Stimulated activated naive CD8-positive, alpha-beta T cell treated with anti-CD3 and anti-CD28 coated beads, Interleukin-15, Interleukin-2, amounts not matched to agents 100 U/mL and 50 U/mL, for 24 hours (primary cell): ENCODE data around the gene MDC1.

Experiments used
- ATAC-seq: fragments of 150-1000 bp; cut with Tn5 transposase; one replicate; pipeline ENCODE4 v1.10.0; 2021
- DNase-seq: peaks from one replicate; pipeline ENCODE4 v3.0.0; 2021

MDC1 gene

GRCh38 chr6:30748851-30749540 is 31.9 kb upstream of the MDC1 start:
- DNase-seq: no peak
- ATAC-seq: no peak

GRCh38 chr6:30747902-30748769 is 31.1 kb upstream of the MDC1 start:
- DNase-seq (no peak), ATAC-seq (no peak)

GRCh38 chr6:30747300-30747687 is 30.2 kb upstream of the MDC1 start:
- no peak for DNase-seq
- no peak for ATAC-seq

- DNase-seq: peak; percentile 91
- peak; percentile 38 for ATAC-seq
Observed at GRCh38 chr6:30744054-30744805, 27.1 kb upstream of the MDC1 start, which contains the start of gene IER3. TSS of gene IER3 (minus strand) at chr6:30744547. CDS start at chr6:30744518, 29 bp downstream.

GRCh38 chr6:30743099-30744053 is 26.3 kb upstream of the MDC1 start:
- DNase-seq (peak; percentile 45), ATAC-seq (no peak)

GRCh38 chr6:30742316-30743098 is 25.4 kb upstream of the MDC1 start, which contains the start of gene FLOT1:
TSS of gene FLOT1 (minus strand) at chr6:30742687. CDS start at chr6:30742189, 498 bp downstream.
- DNase-seq (peak; percentile 99), ATAC-seq (peak; percentile 79)

- ATAC-seq (no peak), DNase-seq (no peak)
Observed at GRCh38 chr6:30741789-30742315, 24.8 kb upstream of the MDC1 start.

- ATAC-seq (no peak), DNase-seq (peak; percentile 48)
Observed at GRCh38 chr6:30741063-30741779, 24.1 kb upstream of the MDC1 start.

GRCh38 chr6:30740540-30740870 is 23.4 kb upstream of the MDC1 start:
- no peak for DNase-seq
- ATAC-seq: no peak

- DNase-seq: no peak
Observed at GRCh38 chr6:30738532-30738931, 21.5 kb upstream of the MDC1 start.

GRCh38 chr6:30735668-30736314 is 18.7 kb upstream of the MDC1 start:
- ATAC-seq (peak; percentile 19), DNase-seq (no peak)

More at GRCh38 chr6:30738532-30738931, 21.5 kb upstream of the MDC1 start:
- no peak for ATAC-seq

- DNase-seq (no peak), ATAC-seq (no peak)
Observed at GRCh38 chr6:30732237-30732943, 15.3 kb upstream of the MDC1 start.

GRCh38 chr6:30730601-30731435 is 13.7 kb upstream of the MDC1 start:
- DNase-seq (peak; percentile 88), ATAC-seq (peak; percentile 84)

GRCh38 chr6:30727920-30728553 is 11.0 kb upstream of the MDC1 start:
- ATAC-seq: no peak
- no peak for DNase-seq

GRCh38 chr6:30726506-30727413 is 9.7 kb upstream of the MDC1 start:
- no peak for ATAC-seq
- no peak for DNase-seq
